ENCODE results near the gene ZKSCAN3.

Gene ZKSCAN3

DNA sequence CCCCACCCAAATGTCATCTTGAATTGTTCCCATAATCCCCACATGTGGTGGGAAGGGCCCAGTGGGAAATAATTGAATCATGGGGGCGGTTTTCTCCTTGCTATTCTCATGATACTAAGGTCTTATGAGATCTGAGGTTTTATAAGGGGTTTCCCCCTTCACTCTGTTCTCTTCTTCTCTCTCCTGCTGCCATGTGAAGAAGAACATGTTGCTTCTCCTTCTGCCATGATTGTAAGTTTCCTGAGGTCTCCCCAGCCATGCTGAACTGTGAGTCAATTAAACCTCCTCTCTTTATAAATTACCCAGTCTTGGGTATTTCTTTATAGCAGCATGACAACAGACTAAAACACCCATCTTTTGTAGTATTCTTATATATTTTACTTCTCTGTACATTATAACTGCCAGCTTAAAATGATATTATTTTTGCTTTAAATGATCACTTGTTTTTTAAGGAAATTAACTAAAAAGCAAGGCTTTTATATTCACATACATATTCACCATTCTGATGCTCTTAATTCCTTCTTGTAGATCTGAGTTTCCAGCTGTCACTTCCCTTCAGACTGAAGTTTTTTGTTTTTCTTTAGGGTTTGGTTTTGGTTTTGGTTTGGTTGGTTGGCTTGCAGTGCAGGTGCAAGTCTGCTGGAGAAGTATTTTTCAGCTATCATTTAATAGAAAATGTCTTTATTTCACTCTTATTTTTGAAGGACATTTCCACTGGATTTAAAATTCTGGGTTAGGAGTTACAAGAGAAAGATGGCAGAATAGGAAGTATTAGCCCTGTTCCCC lies 9.2 kb upstream of the ZKSCAN3 start:
- TF ChIP-seq, protein P1, sequence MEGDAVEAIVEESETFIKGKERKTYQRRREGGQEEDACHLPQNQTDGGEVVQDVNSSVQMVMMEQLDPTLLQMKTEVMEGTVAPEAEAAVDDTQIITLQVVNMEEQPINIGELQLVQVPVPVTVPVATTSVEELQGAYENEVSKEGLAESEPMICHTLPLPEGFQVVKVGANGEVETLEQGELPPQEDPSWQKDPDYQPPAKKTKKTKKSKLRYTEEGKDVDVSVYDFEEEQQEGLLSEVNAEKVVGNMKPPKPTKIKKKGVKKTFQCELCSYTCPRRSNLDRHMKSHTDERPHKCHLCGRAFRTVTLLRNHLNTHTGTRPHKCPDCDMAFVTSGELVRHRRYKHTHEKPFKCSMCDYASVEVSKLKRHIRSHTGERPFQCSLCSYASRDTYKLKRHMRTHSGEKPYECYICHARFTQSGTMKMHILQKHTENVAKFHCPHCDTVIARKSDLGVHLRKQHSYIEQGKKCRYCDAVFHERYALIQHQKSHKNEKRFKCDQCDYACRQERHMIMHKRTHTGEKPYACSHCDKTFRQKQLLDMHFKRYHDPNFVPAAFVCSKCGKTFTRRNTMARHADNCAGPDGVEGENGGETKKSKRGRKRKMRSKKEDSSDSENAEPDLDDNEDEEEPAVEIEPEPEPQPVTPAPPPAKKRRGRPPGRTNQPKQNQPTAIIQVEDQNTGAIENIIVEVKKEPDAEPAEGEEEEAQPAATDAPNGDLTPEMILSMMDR (IDR thresholded peaks at IDR 0.05; ENCODE audit: control insufficient read depth, insufficient read depth, low read depth, low read length, missing control alignments): no peak
- no peak for DNase-seq (ENCODE audit: low read depth)
- no peak overlapping the region for H3K4me3 ChIP-seq (ENCODE audit: control insufficient read depth, low read depth, low read length)

DNA sequence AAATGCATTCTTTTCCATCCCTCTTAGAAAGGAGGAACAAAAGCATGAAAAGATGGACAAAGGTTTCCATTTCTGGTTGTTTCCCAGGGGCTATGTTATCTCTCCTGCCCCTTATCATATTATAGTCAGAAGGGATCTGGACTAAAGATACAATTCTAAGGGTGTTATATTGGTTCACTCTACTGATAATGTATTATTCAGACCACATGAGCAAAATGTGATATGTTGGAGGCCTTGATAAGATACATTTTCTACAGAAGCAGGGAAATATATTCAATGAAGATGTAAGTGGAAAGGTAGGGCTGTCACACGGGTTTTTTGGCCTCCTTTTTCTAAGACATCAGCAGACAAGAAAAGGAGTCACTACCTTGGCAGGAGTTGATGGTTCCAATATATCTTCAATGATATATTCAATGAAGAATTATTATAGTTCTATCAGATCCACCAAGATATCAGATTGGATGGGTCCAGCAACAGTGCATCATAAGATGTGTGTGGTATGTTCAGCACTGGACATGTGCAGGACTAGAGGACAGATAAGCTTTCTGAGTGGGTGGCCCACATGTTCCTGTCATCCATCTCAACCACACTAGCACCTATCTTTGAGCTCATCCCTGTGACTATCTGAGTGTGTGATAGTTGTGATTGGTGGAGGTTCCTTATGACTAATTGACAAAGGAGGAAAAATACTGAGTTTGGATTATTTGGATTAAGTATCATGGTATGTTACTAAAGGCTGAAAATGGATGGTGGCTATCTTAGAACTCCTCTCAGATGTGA lies 5.7 kb upstream of the ZKSCAN3 start:
- no peak overlapping the region for H3K4me3 ChIP-seq (ENCODE audit: control insufficient read depth, low read depth, low read length)
- TF ChIP-seq, protein P1 (IDR thresholded peaks at IDR 0.05; ENCODE audit: control insufficient read depth, insufficient read depth, low read depth, low read length, missing control alignments): no peak
- DNase-seq (ENCODE audit: low read depth): no peak

DNA sequence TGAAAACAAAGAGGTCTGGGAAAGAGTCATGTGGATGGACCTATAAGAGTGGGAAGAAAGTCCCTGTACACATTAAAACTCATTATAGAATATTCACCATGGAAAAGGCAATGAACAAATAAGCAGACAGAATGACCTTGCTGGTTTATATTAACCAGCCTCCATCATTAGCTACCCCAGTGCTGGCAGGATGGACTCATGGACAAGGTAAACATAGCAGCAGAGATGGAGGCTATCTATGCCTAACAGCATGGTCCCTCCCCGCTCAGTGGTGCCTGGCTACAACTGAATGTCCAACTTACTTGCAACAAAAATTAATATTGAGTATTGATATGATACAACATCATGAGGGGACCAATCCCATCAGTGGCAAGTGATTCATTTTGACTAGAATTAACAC lies 4.5 kb upstream of the ZKSCAN3 start:
- no peak overlapping the region for H3K4me3 ChIP-seq (ENCODE audit: control insufficient read depth, low read depth, low read length)
- DNase-seq (ENCODE audit: low read depth): no peak
- TF ChIP-seq, protein P1 (IDR thresholded peaks at IDR 0.05; ENCODE audit: control insufficient read depth, insufficient read depth, low read depth, low read length, missing control alignments): no peak

DNA sequence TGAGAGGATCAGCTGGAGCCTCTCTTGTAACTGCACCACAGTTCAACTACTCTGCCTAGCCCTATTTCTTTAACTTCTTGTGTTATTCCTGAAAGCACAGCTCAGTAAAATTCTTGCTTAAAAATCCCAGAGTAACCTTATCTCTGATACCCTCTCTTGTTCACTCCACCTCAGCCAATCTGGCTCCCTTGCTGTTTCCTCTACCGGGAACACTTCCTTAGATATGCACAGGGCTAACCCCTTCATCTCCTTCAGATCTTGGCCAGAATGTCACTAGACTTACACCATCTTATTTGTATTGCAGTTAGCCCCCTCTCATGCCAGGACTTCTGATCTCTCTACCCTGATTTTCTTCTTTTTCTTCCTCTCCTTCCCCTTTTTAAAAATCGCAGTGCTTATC lies 2.6 kb upstream of the ZKSCAN3 start:
- H3K4me3 ChIP-seq (ENCODE audit: control insufficient read depth, low read depth, low read length): no peak overlapping the region
- TF ChIP-seq, protein P1 (IDR thresholded peaks at IDR 0.05; ENCODE audit: control insufficient read depth, insufficient read depth, low read depth, low read length, missing control alignments): no peak
- DNase-seq (ENCODE audit: low read depth): no peak

DNA sequence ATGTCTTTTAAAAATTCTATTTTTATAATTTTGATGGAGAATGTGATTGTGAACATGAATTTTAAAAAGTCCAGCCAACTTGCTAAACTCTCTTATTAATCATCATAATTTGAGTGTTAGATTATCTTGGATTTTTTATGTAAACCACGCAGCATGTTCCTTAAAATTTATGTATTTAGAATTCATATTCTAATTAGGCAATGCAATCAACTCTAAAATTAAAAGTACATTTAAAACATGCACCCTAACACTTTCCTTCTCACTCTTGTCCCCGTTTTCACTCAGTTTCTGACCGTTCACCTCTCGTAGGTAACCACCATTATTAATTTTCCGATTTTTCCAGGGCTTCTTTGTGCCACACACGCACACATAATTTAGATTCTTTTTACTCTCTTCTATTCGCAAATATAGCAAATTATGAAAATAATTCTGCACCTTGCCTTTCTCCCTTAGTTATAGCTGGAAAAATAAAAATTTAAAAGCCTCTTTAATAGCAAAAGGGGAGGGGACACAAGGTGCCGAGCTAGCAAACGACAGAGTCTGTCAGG lies 329 bp upstream of the ZKSCAN3 start:
- TF ChIP-seq, protein P1 (IDR thresholded peaks at IDR 0.05; ENCODE audit: control insufficient read depth, insufficient read depth, low read depth, low read length, missing control alignments): no peak
- DNase-seq (ENCODE audit: low read depth): no peak
- H3K4me3 ChIP-seq (ENCODE audit: control insufficient read depth, low read depth, low read length): peak overlapping the region; percentile 85

DNA sequence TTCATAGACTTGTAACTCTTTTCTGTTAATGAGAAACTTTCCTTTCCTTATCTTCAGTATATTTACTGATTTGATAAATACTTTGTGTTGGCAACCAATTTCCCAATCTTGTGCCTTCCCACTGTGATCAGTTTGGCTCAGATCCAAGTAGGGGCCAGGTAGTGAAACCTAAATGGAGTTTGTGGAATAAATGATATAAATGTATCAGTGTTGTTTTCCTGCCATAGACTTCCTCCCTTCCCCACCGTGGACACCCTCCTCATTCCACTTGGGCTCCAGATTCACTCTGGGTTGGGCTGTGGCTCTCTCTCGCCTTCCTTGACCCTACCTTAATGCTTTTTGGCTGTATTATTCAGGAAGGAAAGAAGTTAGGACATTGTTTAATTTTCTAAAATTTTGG lies 1.3 kb downstream of the ZKSCAN3 start:
- no peak for DNase-seq (ENCODE audit: low read depth)
- no peak overlapping the region for H3K4me3 ChIP-seq (ENCODE audit: control insufficient read depth, low read depth, low read length)
- TF ChIP-seq, protein P1 (IDR thresholded peaks at IDR 0.05; ENCODE audit: control insufficient read depth, insufficient read depth, low read depth, low read length, missing control alignments): no peak

All from AG09309 (cell line).